Natural killer cell (primary cell): Measurements from ENCODE around the gene ACVR2B. TPM values are rescaled to one million over a fixed set of nuclear protein-coding genes. Genes with fewer than 3 reads are reported as not detected.

Experiments used
- ATAC-seq, 3 donors: fragments of 150-1000 bp in 2 of 3; fragments of 200-7000 bp in 1 of 3; cut with Tn5 transposase; 1 replicate in 1 of 3; 2 replicates in 2 of 3; pipeline ENCODE4 v1.10.0; 2021; ENCODE audit warnings: mild to moderate bottlenecking in 2 of 3, moderate library complexity in 2 of 3
- DNase-seq, 2 donors: peaks; one replicate each; pipeline versions ENCODE4 v3.0.0 to v3.0.0-alpha.2; 2013 to 2021; ENCODE audit warnings: mixed read lengths in 1 of 2
- H3K27ac ChIP-seq: one replicate; pipeline ENCODE4 v1.5.1; 2013; ENCODE audit warnings: mild to moderate bottlenecking, low read length
- H3K27me3 ChIP-seq: one replicate; pipeline ENCODE4 v1.6.1; 2013; ENCODE audit warnings: low read length; ENCODE audit not compliant: control insufficient read depth, insufficient read depth
- H3K36me3 ChIP-seq: one replicate; pipeline ENCODE4 v1.6.1; 2013; ENCODE audit warnings: low read length; ENCODE audit not compliant: control insufficient read depth, insufficient read depth
- H3K4me1 ChIP-seq: one replicate; pipeline ENCODE4 v1.6.1; 2013; ENCODE audit warnings: low read length; ENCODE audit not compliant: control insufficient read depth, insufficient read depth
- H3K4me3 ChIP-seq: one replicate; pipeline ENCODE4 v1.5.1; 2013; ENCODE audit warnings: low read length
- H3K9me3 ChIP-seq: one replicate; pipeline ENCODE4 v1.6.1; 2013; ENCODE audit warnings: low read length; ENCODE audit not compliant: control insufficient read depth, insufficient read depth
- H3K27ac Mint-ChIP-seq, 2 donors: one replicate each; pipeline ENCODE4 v1.8.0; 2022; ENCODE audit warnings: mild to moderate bottlenecking in 2 of 2, mixed read lengths in 2 of 2, moderate library complexity in 1 of 2
- H3K27me3 Mint-ChIP-seq, 2 donors: one replicate each; pipeline ENCODE4 v1.8.0; 2022; ENCODE audit warnings: low read depth in 2 of 2, mixed read lengths in 2 of 2
- H3K36me3 Mint-ChIP-seq: one replicate; pipeline ENCODE4 v1.8.0; 2022; ENCODE audit warnings: mixed read lengths
- H3K4me1 Mint-ChIP-seq, 2 donors: one replicate each; pipeline ENCODE4 v1.8.0; 2022; ENCODE audit warnings: mixed read lengths in 2 of 2
- H3K4me3 Mint-ChIP-seq: one replicate; pipeline ENCODE4 v1.8.0; 2022; ENCODE audit warnings: mild to moderate bottlenecking, moderate library complexity, mixed read lengths
- H3K9me3 Mint-ChIP-seq, 2 donors: one replicate each; pipeline ENCODE4 v1.8.0; 2022; ENCODE audit warnings: mixed read lengths in 2 of 2
- WGBS: methylation state at CpG from one replicate; pipeline ENCODE4 v1.1.7; 2013; ENCODE audit warnings: missing lambda C conversion rate; ENCODE audit not compliant: insufficient coverage; 5-methylcytosine and 5-hydroxymethylcytosine counted together
- intact Hi-C: fragments of 100-400 bp; cut with micrococcal nuclease; formaldehyde crosslinking; loops from one replicate; pipeline ENCODE4 v1.14.2; 2022
- total RNA-seq, 4 donors: library from RNA; stranded (reverse); fragments of 120-200 nt in 1 of 4; gene quantifications; one replicate each; pipeline versions ENCODE4 v1.2.3 to v1.2.4, GENCODE V29; 2013 to 2022
- TF ChIP-seq, protein P1 (sequence below): fragments of 200-600 bp; IDR thresholded peaks from one replicate; pipeline ENCODE4 v1.8.0; 2022; ENCODE audit warnings: antibody characterized with exemption

Gene ACVR2B
- total RNA-seq, 3 donors from 2014 or later (not counting 1 experiment from before 2014, with no cell fraction given), result 1.6 to 3.1 (median 2.7) TPM

DNA sequence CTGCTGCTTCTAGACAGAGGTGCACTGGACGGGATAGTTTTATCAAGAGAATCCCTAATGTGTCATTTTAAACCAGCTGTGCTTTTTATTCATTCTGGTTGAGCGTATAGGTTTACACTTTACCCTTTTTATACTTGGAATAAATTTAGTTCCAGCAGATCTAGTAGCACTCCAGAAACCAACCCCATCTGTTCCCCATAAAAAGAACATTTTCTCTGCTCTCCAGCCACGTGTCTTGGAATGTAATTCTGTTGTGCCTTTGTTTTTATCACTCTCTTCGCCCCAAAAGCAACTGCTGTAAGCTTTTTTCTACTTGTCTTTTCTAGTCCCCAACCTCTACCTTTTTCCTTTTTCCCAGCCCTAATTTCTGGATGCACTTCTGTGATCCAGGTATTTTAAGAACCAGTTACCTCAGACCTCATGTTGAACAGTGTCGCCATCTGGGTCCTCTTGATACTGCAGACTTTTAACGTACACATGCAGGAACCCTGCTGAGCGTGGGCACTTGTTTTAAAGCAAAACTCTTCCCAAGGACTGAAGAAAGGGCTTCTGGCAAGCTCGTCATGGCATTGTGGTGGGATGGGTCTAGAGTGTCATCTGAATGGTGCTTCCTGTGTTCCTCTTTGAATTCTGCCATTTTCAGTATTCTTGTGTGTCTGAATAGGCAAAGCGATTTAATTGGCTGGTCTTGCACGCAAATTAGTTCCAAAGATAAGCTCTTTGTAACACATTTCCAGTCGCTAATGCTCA is 36.8 kb downstream of the ACVR2B start:
- Histone ChIP-seq H3K27me3 (no peaks in the 10 kb centered on the region), H3K9me3 (no peaks in the 10 kb centered on the region), H3K36me3 (no peaks in the 10 kb centered on the region), H3K27ac (no peak overlapping the region), H3K4me3 (no peak overlapping the region), H3K4me1 (no peaks in the 10 kb centered on the region)
- H3K9me3 Mint-ChIP-seq, result no peaks in the 10 kb centered on the region
- TF ChIP-seq, protein P1, sequence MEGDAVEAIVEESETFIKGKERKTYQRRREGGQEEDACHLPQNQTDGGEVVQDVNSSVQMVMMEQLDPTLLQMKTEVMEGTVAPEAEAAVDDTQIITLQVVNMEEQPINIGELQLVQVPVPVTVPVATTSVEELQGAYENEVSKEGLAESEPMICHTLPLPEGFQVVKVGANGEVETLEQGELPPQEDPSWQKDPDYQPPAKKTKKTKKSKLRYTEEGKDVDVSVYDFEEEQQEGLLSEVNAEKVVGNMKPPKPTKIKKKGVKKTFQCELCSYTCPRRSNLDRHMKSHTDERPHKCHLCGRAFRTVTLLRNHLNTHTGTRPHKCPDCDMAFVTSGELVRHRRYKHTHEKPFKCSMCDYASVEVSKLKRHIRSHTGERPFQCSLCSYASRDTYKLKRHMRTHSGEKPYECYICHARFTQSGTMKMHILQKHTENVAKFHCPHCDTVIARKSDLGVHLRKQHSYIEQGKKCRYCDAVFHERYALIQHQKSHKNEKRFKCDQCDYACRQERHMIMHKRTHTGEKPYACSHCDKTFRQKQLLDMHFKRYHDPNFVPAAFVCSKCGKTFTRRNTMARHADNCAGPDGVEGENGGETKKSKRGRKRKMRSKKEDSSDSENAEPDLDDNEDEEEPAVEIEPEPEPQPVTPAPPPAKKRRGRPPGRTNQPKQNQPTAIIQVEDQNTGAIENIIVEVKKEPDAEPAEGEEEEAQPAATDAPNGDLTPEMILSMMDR, result no peak
- no peak overlapping the region for H3K4me3 Mint-ChIP-seq
- H3K4me1 Mint-ChIP-seq, result no peaks in the 10 kb centered on the region
- H3K27ac Mint-ChIP-seq, result no peak overlapping the region
- intact Hi-C loops, result loop anchor here (10.0 kb wide), 1 partner anchor 164 kb away; no protein-coding TSS in a partner anchor
- ATAC-seq (no peak), DNase-seq (no peak)
- H3K36me3 Mint-ChIP-seq, result no peaks in the 10 kb centered on the region
- no peaks in the 10 kb centered on the region for H3K27me3 Mint-ChIP-seq
- 92% methylated on average over 11 of the region's 11 CpGs for WGBS

DNA sequence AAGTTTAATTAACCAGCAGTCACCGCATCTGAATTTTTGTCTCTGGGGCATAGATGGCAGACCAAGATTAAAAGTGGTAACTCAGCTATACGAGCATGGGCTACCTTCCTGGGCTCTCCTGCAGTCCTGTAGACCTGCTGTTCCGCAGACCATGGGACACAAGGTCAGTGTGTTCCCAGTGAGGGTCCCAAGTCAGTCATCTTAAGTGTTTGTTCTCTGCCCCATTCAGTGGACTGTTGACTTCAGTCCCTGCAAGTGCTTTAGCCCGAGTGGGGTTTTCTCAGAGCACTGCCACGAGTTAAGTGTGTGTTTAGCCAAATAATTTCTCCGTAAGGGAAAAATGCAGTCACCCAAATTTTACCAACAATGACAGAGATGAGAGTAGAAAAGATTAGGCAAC is 37.5 kb downstream of the ACVR2B start:
- ATAC-seq, result no peak
- H3K9me3 Mint-ChIP-seq, result no peaks in the 10 kb centered on the region

DNA sequence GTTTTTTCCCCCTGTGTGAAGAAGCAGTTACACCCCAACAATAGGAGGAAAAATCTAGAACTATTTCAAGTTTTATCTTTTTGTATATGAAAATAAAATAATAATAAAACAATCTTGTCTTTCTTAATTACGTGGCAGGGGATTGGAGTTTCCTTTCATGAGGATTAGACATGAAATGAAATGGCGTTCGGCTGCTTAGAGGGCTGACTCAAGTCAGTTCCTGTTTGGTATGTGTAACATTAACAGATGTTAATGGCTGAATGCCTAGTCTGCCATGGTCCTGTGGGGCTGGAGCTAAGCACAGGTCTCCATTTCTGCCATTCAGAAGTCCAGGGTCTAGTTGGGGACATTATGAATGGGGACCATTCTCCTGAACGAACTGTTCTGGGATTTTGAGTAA is 39.3 kb downstream of the ACVR2B start:
- H3K27ac Mint-ChIP-seq, result no peak overlapping the region
- H3K4me3 Mint-ChIP-seq, result no peak overlapping the region
- H3K27me3 Mint-ChIP-seq, result no peaks in the 10 kb centered on the region
- Histone ChIP-seq H3K27me3 (no peaks in the 10 kb centered on the region), H3K4me3 (no peak overlapping the region), H3K4me1 (peaks cover 7% of the 10 kb centered on the region), H3K36me3 (no peaks in the 10 kb centered on the region), H3K9me3 (no peaks in the 10 kb centered on the region), H3K27ac (no peak overlapping the region)
- intact Hi-C loops, result loop anchor here (10.0 kb wide), 1 partner anchor 162 kb away; no protein-coding TSS in a partner anchor
- no peaks in the 10 kb centered on the region for H3K9me3 Mint-ChIP-seq
- no peak for ATAC-seq
- H3K36me3 Mint-ChIP-seq, result no peaks in the 10 kb centered on the region
- H3K4me1 Mint-ChIP-seq, result peaks cover 13 to 18% of the 10 kb centered on the region in 2 donors
- TF ChIP-seq, protein P1, result no peak
- DNase-seq, result no peak
- whole genome bisulfite sequencing, result 83% methylated on average over 3 of the region's 4 CpGs

More for the DNA sequence above, 37.5 kb downstream of the ACVR2B start:
- no peaks in the 10 kb centered on the region for H3K36me3 ChIP-seq
- H3K9me3 ChIP-seq, result no peaks in the 10 kb centered on the region
- no peaks in the 10 kb centered on the region for H3K36me3 Mint-ChIP-seq
- DNase-seq, result no peak
- 94% methylated on average over 6 of the region's 6 CpGs for WGBS
- intact Hi-C loops, result loop anchor here (10.0 kb wide), 1 partner anchor 164 kb away; no protein-coding TSS in a partner anchor
- H3K4me1 Mint-ChIP-seq, result peaks cover 0 to 4% of the 10 kb centered on the region in 2 donors
- H3K4me3 Mint-ChIP-seq, result no peak overlapping the region
- TF ChIP-seq, protein P1, result no peak
- no peak overlapping the region for H3K4me3 ChIP-seq
- H3K27me3 ChIP-seq, result no peaks in the 10 kb centered on the region
- no peak overlapping the region for H3K27ac ChIP-seq
- no peaks in the 10 kb centered on the region for H3K27me3 Mint-ChIP-seq
- H3K27ac Mint-ChIP-seq, result no peak overlapping the region
- H3K4me1 ChIP-seq, result peaks cover 5% of the 10 kb centered on the region
